H54 (cell line): ENCODE measurements around the gene SCYGR1.

Experiments
- DNase-seq: peaks from one replicate; pipeline ENCODE4 v3.0.0; 2011; ENCODE audit warnings: low spot score, mixed read lengths; ENCODE audit not compliant: insufficient read length
- FAIRE-seq: peaks from 3 replicates; lab custom pipeline; 2011; peaks lifted over from hg19 to GRCh38; lab: Jason Lieb, UNC
- POLR2A ChIP-seq: IDR thresholded peaks from 2 replicates; pipeline ENCODE4 v1.6.1; 2011; ENCODE audit warnings: low read depth, mild to moderate bottlenecking, low read length

The SCYGR1 gene

DNA sequence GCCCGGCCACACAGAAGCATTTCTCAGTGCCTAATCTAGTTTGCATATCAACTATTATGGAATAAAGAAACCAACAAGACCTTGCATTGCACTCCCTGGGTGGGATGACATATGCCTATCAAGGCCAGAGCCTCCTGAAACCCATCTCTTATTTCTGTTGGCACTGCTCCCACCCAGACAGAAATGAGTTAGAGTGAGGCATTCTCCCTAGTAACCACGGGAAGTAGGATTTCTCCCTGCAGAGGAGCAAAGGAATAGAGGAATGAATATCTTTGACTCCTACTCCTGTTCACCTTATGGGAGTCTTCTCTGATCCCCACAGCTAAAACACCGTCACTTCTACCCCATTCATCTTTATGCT, 24.2 kb upstream of the SCYGR1 start:
- FAIRE-seq (no peak), DNase-seq (no peak)
- TF ChIP-seq POLR2A = no peak

DNA sequence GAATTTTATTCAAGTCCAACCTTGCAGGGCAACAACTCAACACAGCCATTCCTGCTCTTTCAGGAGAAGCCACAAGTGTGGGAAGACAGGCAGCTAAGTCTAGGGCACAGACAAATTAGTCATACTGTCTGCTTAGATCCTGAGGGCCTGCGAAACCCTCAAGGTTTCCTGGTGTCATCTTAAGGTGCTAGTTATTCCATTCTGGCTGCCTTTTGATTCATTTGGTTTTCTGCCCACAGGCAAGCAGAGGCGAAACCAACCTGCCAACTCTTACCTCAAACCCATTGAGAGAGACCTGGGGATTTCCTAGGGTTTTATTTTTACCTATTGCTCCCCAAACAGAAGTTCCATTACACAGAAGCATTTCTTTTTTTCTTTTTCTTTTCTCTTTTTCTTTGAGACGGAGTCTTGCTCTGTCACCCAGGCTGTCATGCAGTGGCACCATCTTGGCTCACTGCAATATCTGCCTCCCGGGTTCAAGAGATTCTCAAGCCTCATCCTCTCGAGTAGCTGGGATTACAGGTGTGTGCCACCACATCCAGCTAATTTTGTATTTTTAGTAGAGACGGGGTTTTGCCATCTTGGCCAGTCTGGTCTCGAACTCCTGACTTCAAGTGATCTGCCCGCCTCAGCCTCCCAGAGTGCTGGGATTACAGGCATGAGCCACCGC, 23.7 kb upstream of the SCYGR1 start:
- DNase-seq = no peak
- FAIRE-seq = no peak
- TF ChIP-seq POLR2A = no peak

DNA sequence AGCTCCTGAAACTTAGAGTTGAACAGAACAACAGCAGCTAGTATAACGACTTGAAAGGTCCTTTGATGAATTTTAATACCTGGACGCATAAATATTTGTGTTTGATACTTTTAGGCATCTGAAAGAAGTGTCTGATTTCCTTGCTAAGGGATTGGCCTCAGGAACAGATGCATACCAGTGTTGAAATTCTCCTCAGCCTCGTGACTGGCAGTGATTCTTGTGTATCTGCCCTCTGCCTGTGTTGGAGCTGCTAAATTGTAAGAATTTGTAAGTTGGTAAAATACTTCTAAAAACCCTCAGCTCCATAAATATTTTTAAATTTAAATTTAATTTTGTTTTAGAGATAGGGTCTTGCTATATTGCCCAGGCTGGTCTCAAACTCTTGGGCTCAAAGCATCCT, 22.4 kb upstream of the SCYGR1 start:
- no peak for TF ChIP-seq POLR2A
- FAIRE-seq = no peak
- no peak for DNase-seq

DNA sequence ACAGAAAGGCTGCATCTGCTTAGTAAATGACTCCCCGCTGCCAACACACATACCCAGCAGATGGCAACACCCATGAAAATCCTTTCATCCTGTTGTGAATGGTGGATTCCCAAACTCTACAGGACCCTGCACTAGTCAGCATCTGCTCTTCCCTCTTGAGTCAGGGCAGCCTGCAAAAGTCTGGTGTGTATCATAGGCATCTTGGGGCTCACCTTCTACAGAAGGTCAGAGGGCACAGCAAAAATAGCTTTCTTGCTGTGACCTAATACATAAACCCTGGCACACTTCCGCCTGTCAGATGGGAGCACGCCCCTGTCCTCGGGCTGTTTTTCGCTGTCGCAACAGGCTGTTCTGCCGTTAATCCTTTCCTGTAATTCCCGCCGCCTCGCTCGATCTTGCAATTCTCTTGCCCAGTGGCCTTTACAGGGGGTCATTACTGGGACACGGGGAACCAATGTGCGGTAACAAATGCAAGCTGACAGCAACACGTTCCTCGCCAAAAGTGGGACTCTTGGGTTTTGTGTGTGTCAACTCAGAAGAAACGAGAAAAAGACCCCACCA, 19.9 kb upstream of the SCYGR1 start:
- FAIRE-seq (no peak), DNase-seq (no peak)
- no peak for TF ChIP-seq POLR2A

DNA sequence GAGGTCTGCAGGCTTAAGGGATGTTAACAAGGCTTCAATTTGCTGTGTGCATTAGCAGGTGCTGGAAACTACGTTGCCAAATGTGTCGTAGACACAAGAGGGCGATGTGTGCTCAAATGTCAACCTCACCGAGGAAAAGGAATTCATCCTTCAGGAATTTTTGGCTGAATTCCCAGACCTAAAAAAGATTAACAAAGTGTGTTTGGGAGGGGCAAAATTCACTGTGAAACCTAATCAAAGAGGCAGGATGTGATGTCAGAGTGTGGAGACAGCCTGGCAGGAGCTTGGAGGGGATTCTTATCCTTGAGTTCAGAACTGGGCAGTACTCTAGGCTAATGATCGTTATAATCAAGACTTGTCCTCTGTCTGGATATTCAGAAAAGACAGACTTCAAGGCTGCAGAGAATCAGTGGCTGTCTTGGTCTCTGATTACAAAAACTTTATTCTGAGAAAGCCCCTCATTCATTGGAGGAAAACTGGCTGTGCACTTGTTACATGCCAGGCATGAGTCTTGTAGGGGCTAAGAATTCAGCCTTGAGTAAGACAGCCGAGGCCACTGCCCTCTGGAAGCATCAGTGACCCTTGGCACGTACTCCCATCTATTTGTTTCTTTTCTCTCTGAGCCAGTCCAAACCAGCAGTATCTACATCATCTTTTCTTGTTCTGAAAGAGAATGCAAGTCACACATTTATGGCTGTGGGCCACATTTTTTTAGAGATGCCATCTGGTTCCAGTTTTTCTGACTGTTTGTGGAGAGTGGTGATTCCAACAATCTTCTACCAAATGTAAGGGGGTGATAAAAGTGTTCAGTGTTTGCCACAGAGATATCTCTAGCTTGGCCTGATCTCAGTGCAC, 18.7 kb upstream of the SCYGR1 start:
- FAIRE-seq (peak; percentile 89), DNase-seq (peak; percentile 66)
- TF ChIP-seq POLR2A = no peak

DNA sequence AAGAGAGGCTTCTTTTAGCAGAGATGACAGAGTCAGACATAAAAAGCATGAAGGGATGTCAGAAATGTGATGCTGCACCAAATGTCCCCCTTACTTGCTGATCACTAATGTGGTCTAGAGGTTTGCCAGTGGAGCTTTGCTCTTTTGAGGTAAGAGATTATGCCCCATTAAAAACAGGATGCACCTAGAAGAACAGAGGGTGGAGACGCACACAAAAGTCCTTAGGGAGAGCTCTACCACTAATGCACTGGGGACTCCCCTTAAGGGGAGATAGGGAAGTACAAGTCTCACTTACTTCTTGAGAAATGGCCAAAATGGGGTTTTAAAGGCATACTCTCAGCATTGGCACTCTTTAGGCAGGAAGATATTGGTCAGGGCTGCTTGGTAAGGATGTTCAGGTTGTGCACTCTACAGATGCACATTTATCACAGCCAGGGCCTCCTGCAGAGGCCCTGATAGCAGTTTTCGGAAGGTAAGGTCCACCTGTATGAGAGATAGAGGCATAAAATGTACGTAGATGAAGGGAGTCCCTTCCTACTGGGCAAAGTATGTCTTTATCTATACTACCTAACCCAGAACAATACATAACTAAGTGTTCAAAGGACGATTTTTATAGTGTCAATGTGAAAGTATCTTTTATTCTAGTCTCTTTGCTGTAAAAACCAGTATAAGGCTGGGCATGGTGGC, 17.0 kb upstream of the SCYGR1 start:
- DNase-seq = no peak
- FAIRE-seq = no peak
- TF ChIP-seq POLR2A = no peak

DNA sequence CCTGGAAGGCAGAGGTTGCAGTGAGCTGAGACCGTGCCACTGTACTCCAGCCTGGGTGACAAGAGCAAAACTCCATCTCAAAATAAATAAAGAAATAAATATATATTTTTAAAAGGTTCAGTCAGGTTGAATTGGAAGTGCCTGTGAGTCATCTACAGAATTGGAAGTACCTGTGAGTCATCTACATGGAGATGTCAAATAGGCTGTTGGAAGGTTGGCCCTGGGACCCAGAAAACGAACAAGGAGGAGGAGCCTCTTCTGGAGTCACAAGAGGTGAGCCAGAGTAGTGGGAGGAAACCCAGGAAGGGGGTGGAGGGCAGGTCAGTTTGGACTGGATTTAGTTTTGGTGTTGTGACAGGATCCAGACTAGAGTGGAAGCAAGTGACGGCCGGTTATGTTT, 15.2 kb upstream of the SCYGR1 start:
- DNase-seq (peak; percentile 23), FAIRE-seq (no peak)
- TF ChIP-seq POLR2A = no peak

DNA sequence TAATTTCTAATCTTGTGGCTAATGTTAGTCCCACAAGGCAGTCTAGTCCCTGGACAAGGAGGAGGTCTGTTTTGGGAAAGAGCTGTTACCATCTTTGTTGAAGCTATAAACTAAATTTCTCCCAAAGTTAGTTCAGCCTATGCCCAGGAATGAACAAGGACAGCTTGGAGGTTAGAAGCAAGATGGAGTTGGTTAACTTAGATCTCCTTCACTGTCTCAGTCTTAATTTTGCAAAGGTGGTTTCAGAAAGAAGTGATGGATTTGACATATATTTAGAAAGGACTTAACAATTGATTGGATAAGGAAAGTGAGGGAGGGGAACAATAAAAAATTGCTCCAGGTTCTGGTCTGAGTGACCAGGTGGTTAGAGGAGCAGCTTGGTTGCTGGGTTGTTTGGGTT, 14.6 kb upstream of the SCYGR1 start:
- DNase-seq (no peak), FAIRE-seq (no peak)
- TF ChIP-seq POLR2A = no peak

DNA sequence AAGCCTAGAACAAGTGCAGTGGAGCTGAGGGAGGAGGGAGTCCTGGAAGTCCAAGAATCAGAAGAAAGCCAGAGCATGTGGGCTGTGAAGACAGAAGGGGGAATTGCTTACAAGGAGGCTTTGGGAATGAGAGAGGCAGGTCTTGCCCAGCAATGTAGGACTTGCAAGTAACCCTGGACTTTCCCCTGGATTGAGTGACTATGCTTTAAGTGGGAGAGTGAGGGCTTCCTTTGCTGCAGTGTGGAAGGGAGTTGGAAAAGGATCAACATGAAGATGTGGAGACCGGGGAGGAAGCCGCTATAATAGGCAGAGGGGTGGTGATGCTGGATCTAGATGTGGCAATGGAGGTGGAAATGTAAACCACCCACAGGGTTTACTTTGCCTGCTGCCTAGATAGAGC, 13.8 kb upstream of the SCYGR1 start:
- FAIRE-seq (no peak), DNase-seq (no peak)
- no peak for TF ChIP-seq POLR2A

DNA sequence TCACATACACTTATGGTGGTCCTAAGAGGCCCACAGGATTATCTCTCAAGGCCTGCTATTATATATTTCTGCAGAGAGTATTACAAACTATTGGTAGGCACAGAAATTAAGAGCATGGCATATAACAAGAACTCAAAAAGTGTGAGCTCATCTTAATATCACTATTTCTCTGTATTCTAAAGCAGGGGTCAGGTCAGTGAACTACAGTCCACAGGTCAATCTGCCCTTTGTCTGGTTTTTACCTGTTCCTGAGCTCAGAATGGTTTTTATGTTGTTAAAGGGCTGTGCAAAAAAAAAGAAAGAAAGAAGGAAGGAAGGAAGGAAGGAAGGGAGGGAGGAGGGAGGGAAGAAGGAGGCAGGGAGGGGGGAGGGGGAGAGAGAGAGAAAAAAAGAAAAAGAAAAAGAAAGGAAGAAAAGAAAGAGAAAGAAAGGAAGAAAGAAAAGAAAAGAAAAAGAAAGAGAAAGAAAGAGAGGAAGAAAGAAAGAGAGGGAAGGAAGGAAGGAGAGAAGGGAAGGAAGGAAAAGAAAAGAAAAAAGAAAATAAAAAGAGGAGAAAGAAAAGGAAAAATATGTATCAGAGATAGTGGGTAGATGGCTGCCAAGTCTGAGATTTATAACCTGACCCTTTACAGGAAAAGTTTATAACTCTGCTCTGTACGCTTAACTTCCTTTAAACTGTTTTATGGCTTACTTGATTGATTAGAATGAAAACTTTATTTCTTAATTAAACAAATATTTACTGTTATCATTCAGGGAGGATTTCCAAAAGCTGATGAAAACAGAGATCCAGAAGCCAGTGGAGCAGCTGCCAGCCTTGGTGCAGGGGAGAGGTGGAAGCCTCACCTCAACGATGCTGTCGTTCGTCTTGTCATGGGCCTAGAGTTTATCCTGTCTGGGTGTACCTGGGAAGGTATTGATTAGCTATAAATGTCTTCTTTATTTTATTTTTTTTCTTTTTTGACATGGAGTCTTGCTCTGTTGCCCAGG, 11.2 kb upstream of the SCYGR1 start:
- no peak for TF ChIP-seq POLR2A
- FAIRE-seq (no peak), DNase-seq (no peak)

DNA sequence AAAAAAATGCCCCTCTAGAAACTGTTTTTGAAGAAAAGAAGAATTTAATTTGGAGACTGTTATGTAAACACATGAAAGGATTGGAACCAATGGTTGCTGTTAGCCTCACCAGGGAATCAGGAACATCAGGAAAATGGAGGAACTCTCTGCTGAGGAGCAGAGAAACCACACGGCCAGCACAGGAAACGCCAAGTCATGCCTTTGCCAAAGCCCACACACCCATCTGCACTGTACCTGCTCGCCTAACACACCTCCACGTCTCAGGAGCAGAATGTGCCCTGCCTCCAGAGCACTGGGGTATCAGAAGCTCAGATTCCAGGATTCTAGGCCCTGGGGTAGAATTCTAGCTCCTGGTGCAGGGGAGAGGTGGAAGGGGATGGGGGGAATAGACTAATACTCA, 9.8 kb upstream of the SCYGR1 start:
- DNase-seq (no peak), FAIRE-seq (no peak)
- TF ChIP-seq POLR2A = no peak

DNA sequence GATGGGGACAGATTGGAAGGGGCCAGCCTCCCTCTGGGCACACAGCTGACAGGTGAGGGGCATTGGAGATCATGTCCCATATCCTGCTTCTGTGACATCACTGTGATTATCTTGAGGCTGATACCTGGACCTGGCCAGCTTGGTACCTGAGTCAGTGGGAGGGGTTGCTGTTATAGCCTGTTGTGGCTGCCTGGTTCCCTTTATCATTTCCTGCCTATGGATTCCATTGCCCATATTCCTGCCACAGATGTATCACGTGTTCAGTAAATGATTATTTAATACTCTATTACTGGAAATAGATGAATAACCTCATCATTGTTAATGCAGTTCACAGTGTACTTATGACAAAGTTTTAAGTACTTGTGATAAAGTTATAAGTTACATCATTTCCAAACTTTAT, 7.8 kb upstream of the SCYGR1 start:
- no peak for TF ChIP-seq POLR2A
- DNase-seq (no peak), FAIRE-seq (no peak)

DNA sequence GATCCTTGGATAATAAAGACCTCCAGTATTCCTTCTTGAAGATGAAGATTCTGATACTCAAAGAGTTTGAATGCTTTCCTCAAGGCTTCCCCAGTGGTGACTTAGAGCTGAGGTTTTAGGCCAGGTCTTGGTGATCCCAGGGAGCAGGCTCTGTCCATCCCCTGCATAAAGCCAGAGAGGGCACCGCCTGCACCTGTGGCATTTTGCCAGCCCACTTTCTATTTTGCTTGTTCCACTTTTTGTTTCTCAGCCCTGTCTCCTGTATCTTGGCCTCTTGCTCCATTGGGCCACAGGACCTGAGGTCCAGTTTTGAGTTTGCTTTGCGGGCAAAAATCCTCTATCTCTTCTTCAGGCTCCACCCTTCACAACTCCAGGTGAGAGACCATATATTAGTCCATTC, 6.7 kb upstream of the SCYGR1 start:
- DNase-seq (no peak), FAIRE-seq (no peak)
- TF ChIP-seq POLR2A = no peak
